ENCODE data around the gene PKN1. TPM values are rescaled to one million over a fixed set of nuclear protein-coding genes. Genes with fewer than 3 reads are reported as not detected.
A peak's percentile ranks its signal among the peaks of the same experiment; 100 is the strongest.

The PKN1 gene
- total RNA-seq, 2 donors from 2014 or later: 87.2 to 111 TPM

DNA sequence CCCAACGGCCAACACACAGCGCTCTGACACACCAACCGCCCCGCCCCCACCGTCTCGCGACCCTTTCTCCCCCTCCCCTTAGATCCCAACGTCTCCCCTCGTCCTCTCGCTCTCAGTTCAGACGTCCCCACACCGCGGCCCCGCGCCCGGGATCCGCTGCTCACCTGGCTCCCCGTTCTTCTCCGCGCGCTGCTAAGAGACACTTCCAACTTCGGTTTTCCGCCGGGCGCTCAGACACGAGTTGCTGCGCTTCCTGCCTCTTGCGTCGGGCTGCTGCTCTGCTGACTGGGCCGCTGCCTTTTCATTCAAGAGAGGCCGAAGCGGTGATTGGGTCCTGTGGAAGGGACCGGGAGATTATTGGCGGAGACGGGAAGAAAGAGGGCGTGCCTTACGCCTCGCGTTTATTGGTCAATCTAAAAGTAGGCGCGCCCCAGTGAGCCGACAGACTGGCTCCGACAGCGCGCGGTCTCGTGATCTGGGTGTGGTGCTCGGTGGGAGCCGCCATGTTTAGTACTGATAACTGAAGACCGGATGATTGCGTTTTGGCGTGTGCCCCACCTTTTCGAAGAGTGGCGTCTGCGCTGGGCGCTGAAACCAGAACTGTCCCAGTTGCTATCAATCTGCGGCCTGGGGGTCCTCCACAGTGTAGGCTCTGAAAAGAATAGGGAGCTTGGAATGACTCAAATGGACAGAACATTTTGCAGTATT lies 13.8 kb upstream of the PKN1 start, which contains the start of gene DDX39A:
DDX39A (minus strand) TSS at position 236 of the 708 bp plus-strand sequence. CDS start 6,121 bp downstream, outside the sequence.
- Histone ChIP-seq H3K27ac (peak within 1 kb of the TSS; percentile 90 to 96), H3K4me1 (peaks cover 0 to 35% of the 10 kb centered on the region in 2 donors), H3K36me3 (no peaks in the 10 kb centered on the region), H3K9me3 (no peaks in the 10 kb centered on the region), H3K4me3 (peak within 1 kb of the TSS; percentile 73 to 90), H3K27me3 (no peaks in the 10 kb centered on the region)
- DNase-seq (ENCODE audit: low spot score): peak; percentile 100
- no peak for TF ChIP-seq CTCF (IDR thresholded peaks at IDR 0.05)

- Histone ChIP-seq H3K36me3 (no peaks in the 10 kb centered on the region), H3K4me3 (no peak overlapping the region), H3K9me3 (no peaks in the 10 kb centered on the region), H3K4me1 (no peaks in the 10 kb centered on the region), H3K27me3 (no peaks in the 10 kb centered on the region), H3K27ac (no peak overlapping the region)
- no peak for TF ChIP-seq CTCF (IDR thresholded peaks at IDR 0.05)
- no peak for DNase-seq (ENCODE audit: low spot score)
These were observed 7.4 kb upstream of the PKN1 start for GRCh38 chr19:14425696-14426138.

DNA sequence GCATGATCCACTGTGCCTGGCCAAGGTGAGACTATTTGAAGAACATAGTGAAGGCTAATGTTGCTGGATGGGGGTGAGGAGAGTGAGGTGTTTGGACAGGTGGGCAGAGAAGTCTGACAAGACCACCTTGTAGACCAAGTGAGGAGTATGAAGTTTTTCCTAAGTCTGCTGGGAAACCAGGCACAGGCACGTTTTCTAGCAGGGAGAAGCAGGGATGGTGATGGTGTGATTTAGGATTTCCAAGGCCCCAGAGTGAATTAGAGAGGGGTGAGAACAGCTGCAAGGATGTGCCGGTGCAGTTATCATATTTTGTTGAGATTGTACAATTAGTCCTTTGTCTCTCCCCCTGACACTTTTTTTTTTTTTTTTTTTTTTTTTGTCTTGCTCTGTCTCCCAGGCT lies 5.6 kb upstream of the PKN1 start:
- Histone ChIP-seq H3K27me3 (no peaks in the 10 kb centered on the region), H3K4me1 (peaks cover 0 to 8% of the 10 kb centered on the region in 2 donors)
- TF ChIP-seq CTCF (IDR thresholded peaks at IDR 0.05): no peak

DNA sequence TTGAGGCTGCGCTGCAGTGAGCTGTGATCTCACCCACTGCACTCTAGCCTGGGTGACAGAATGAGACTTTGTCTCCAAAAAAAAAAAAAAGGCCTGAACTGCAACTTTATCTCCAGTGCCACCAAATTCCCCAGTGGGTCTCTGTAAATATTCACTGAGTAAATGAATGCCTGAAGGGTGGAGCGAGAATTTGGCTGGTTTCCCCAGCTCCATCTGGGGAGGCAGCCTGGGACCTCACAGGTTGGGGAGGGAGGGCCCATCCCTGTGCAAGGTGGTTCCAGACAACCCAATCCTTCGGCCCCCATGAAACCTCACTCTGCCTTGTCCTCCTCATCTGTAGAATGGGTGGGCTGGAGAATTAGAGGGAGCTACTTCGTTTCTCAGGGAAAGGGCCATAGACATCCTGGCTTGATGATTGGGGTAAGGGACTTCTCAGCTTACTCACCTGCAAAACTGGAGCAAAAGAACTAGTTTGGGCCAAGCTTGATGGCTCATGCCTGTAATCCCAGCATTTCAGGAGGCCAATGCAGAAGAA lies 4.2 kb upstream of the PKN1 start:
- Histone ChIP-seq H3K4me1 (peaks cover 0 to 16% of the 10 kb centered on the region in 2 donors), H3K27ac (no peak overlapping the region), H3K9me3 (no peaks in the 10 kb centered on the region), H3K27me3 (no peaks in the 10 kb centered on the region), H3K36me3 (no peaks in the 10 kb centered on the region), H3K4me3 (no peak overlapping the region)
- TF ChIP-seq CTCF (IDR thresholded peaks at IDR 0.05): no peak
- DNase-seq (ENCODE audit: low spot score): no peak

More for the DNA sequence above, 5.6 kb upstream of the PKN1 start:
- Histone ChIP-seq H3K4me3 (no peak overlapping the region), H3K9me3 (no peaks in the 10 kb centered on the region), H3K36me3 (no peaks in the 10 kb centered on the region), H3K27ac (no peak overlapping the region)
- no peak for DNase-seq (ENCODE audit: low spot score)

DNA sequence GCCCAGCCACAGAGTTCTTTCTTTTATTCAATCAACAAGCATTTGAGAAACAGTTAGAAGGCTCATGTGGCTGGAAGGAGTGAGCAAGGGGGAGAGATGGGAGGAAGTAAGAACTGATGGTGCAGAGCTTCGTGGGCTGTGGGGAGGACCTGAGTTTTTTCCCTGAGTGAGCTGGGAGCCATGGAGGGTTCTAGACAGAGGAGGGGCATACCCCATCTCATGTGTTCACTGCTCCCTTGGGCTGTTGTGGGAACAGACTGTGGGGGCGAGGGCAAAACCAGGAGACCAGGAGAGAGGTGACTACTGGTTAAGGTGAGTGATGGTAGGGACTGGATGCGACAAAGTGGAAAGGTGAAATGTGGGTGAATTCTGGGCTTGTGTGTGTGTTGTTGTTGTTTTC lies 2.4 kb upstream of the PKN1 start:
- Histone ChIP-seq H3K4me1 (peaks cover 0 to 34% of the 10 kb centered on the region in 2 donors), H3K4me3 (no peak overlapping the region), H3K36me3 (no peaks in the 10 kb centered on the region), H3K9me3 (no peaks in the 10 kb centered on the region), H3K27ac (no peak overlapping the region), H3K27me3 (no peaks in the 10 kb centered on the region)
- no peak for DNase-seq (ENCODE audit: low spot score)
- no peak for TF ChIP-seq CTCF (IDR thresholded peaks at IDR 0.05)

Data from right atrium auricular region (tissue), 2 donors.